Limb (tissue), 2 donors: Measurements from ENCODE around the gene FOXJ2.
"Not testable (repeated sequence)": the region's sequence is repeated elsewhere in the genome, so short reads cannot be mapped to it uniquely, and the experiment has no call there.

Experiments used
- DNase-seq, 2 donors: peaks; one replicate each; pipeline ENCODE4 v3.0.0-alpha.2; 2016; ENCODE audit errors: extremely low spot score in 2 of 2

Gene FOXJ2

GRCh38 chr12:8064131-8064530, 31.6 kb downstream of the FOXJ2 start:
- no peak for DNase-seq

- no peak for DNase-seq
Measured at GRCh38 chr12:8065991-8066594, 33.6 kb downstream of the FOXJ2 start, which contains the start of gene C3AR1. TSS of gene C3AR1 (minus strand) at chr12:8066359. CDS start at chr12:8060185, 6,174 bp downstream.

GRCh38 chr12:8069582-8069981, 37.1 kb downstream of the FOXJ2 start:
- no peak for DNase-seq

DNA sequence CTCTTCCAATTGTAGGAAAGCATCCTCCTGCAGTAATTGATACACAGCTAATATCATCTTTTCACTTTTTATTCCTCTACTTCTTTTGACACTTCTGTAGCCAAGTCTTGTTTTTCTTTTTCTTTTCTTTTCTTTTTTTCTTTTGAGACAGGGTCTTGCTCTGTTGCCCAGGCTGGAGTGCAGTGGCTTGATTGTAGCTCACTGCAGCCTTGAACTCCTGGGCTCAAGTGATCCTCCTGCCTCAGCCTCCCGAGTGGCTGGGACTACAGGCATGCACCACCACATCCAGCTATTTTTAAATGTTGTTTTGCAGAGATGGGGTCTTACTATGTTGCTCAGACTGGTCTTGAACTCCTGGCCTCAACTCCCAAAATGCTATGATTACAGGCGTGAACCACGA, 39.3 kb downstream of the FOXJ2 start:
- DNase-seq = not testable (repeated sequence)

DNA sequence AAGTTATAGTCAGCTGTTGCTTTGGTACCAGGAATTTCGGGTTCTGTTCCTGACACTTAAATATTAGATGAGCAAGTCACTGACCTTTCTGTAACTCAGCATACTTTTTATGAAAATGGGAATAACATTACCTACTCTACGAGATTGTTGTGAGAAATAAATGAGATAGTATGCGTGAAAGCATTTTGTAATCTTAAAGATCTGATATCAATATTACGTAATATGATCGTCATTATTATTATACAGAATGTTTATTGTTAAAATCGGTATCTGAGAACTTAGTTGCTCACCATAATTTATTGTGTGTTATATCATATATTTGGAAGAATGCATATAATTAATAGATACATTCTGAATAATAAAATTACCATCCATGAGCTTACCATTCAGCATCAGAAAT, 43.4 kb downstream of the FOXJ2 start:
- no peak for DNase-seq

DNA sequence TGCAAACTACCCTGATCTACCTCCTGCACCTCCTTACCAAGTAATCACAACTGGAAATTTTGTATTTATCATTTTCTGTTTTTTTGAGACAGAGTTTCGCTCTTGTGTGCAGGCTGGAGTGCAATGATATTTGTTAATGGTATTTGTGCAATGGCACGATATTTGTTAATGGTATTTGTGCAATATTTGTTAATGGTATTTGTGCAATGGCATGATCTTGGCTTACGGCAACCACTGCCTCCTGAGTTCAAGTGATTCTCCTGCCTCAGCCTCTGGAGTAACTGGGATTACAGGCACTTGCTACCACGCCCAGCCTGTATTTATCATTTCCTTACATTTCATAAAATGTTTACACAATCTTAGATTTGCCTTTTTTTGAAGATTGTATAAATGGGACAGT, 43.9 kb downstream of the FOXJ2 start:
- DNase-seq = no peak

DNA sequence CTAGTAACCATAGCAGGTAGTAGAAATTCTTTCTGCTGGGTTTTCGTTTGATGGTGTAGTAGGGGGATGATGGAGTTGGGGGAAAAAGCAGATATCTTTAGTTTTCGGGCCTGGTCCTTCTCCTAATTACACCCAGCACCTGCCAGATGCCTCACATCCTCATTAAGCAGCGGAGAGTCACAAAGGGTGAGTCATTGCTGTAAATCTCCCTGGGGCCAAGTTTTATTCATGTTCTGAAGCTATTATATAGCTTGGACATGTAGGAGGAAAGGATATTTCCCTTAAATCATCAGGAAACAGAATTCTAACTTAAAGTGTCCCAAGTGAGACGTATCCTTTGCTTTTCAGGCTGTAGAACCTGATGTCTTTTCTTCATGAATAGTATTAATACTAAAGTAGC, 44.7 kb downstream of the FOXJ2 start:
- DNase-seq = no peak

- DNase-seq = peak; percentile 22 to 52
Measured at GRCh38 chr12:8078398-8078797, 45.9 kb downstream of the FOXJ2 start.

DNA sequence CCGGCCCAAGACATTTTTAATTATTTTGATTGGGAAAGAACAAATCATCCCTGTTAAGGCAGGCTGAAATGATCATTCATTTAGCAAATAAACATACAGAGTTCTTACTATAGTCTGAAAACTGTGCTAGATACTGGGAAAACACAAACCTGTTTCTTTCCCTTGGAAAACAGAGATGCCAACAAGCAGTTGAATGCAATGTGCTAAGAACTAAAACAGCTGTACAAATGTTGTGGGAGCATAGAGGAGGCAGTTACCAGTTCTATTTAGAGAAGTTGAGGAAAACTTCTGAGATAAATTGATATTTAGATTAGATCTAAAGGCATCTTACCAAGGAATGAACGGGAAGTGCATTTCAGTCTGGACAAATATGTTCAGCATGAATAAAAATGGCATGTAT, 46.4 kb downstream of the FOXJ2 start:
- no peak for DNase-seq

DNA sequence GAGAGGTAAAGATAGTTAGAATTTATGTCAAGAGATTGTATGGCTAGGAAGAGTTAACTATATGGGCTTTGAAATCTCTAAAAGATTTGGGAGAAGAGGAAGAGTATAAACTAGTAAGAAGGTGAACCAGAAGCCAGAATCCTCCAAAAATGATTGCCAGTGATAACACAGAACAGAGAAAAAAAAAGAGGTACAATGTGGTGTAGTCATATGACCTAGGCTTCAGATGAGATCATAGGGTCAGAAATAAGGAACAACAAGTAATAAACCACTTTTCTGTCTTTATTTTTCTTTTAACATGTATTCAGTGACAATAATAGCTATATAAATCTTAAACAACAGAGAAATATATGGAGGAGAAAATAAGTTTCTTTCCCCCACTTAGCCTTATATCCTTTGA, 47.6 kb downstream of the FOXJ2 start:
- no peak for DNase-seq

- DNase-seq = peak in 1 of 2 donors; percentile 29
Measured at GRCh38 chr12:8081251-8081920, 48.9 kb downstream of the FOXJ2 start.

DNA sequence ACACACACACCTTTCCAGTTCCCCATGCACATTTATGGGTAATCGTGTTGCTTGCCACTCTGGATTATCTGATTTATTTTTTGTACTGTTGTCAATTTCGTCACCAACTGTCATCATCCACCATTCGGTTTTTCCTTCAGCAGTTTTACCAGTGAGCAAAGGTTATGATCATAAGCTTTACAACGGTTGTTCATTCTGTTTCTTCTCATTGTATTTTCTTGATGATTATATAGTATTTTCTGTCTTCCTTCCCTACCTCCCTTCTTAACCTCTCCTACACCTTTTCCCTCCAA, 50.2 kb downstream of the FOXJ2 start:
- no peak for DNase-seq

DNA sequence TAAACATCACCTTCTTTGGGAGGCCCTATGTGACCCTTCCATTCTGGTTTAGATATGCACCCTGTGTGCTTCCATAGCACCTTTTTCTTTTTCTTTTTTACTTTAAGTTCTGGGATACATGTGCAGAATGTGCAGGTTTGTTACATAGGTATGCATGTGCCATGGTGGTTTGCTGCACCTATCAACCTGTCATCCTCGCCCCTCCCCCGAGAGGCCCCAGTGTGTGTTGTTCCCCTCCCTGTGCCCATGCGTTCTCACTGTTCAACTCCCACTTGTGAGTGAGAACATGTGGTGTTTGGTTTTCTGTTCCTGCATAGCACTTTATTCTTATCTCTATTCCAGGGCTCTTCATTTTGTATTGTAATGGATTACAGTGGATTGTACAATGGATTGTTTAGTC, 51.8 kb downstream of the FOXJ2 start:
- not testable (repeated sequence) for DNase-seq

GRCh38 chr12:8087666-8088065, 55.1 kb downstream of the FOXJ2 start:
- no peak for DNase-seq

DNA sequence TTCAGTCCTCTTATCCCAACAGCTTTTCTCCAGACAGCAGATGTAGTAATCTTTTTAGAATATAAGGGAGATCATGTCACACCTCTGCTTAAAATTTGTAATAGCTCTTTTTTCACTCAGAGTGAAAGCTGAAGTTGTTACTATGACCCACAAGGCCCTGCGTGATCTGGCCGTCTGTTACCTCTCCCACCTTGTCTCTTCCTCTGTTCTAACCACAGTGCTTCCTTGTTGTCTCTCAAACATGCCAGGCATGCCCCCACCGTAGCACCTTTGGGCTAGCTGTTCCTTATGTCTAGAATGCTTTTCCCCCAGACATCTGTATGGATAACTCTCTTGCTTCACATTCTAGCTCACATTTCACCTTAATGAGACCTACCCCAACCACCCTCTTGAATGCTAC, 56.1 kb downstream of the FOXJ2 start:
- no peak for DNase-seq

GRCh38 chr12:8089277-8089676, 56.8 kb downstream of the FOXJ2 start:
- not testable (repeated sequence) for DNase-seq

GRCh38 chr12:8089716-8090115, 57.2 kb downstream of the FOXJ2 start:
- DNase-seq = no peak

DNA sequence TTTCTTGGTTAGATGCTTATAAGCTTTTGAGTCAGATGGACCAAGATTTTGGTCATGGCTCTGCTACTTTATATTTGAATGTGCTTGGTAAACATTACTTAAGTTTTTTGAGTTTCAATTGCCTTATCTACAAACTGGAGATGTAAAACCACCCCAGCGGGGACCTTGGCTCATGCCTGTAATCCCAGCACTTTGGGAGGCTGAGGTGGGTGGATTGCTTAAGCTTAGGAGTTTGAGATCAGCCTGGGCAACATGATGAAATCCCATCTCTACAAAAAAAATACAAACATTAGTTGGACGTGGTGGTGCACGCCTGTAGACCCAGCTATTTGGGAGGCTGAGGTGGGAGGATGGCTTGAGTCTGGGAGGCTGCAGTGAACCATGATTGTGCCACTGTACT, 60.8 kb downstream of the FOXJ2 start:
- DNase-seq = no peak

- no peak for DNase-seq
Measured at GRCh38 chr12:8096281-8096915, 63.9 kb downstream of the FOXJ2 start.

GRCh38 chr12:8099235-8099634, 66.7 kb downstream of the FOXJ2 start:
- DNase-seq = no peak
